PC-9 (cell line): ENCODE results near the gene SLC4A2. TPM values are rescaled to one million over a fixed set of nuclear protein-coding genes. Genes with fewer than 3 reads are reported as not detected.

ENCODE experiments used
- BruUV-seq: library from RNA; stranded (reverse); fragments of 400-500 nt; replicated peaks from 2 replicates; lab custom pipeline; 2021; lab: Mats Ljungman, UMichigan
- CTCF ChIA-PET: fragments of 300-600 bp; sonication (Branson Sonifier 250); formaldehyde crosslinking; loops from one replicate; lab custom pipeline; 2022; ENCODE audit warnings: antibody characterized with exemption; lab: Charles Lee
- POLR2A ChIA-PET: fragments of 300-600 bp; sonication (Branson Sonifier 250); formaldehyde crosslinking; loops from one replicate; lab custom pipeline; 2022; ENCODE audit warnings: antibody characterized with exemption; ENCODE audit not compliant: unreplicated experiment; lab: Charles Lee
- DNase-seq, 2 experiments: peaks; one replicate each; pipeline versions ENCODE4 v3.0.0 to v3.0.0-alpha.2; 2015 to 2022; ENCODE audit warnings: mixed read lengths in 1 of 2
- H2AFZ ChIP-seq: fragments of 200-600 bp; sonication (generic); 2 replicates; pipeline ENCODE4 v1.8.1; 2017; ENCODE audit warnings: antibody characterized with exemption
- H3F3A ChIP-seq: fragments of 200-600 bp; sonication (generic); 2 replicates; pipeline ENCODE4 v1.8.1; 2017; ENCODE audit warnings: antibody characterized with exemption, mild to moderate bottlenecking, low read depth; ENCODE audit not compliant: insufficient read depth
- H3K27ac ChIP-seq: fragments of 200-600 bp; sonication (generic); 2 replicates; pipeline ENCODE4 v1.6.1; 2016; ENCODE audit warnings: mixed run types
- H3K27me3 ChIP-seq: fragments of 200-600 bp; sonication (generic); 2 replicates; pipeline ENCODE4 v1.6.1; 2016; ENCODE audit warnings: low read depth, mixed run types; ENCODE audit not compliant: insufficient read depth
- H3K36me3 ChIP-seq: fragments of 200-600 bp; sonication (generic); 2 replicates; pipeline ENCODE4 v1.6.1; 2016; ENCODE audit warnings: low read depth, mixed run types
- H3K4me1 ChIP-seq: fragments of 200-600 bp; sonication (generic); replicated peaks from 2 replicates; pipeline ENCODE4 v1.6.1; 2016; ENCODE audit warnings: mixed run types; ENCODE audit not compliant: insufficient read depth
- H3K4me2 ChIP-seq: fragments of 200-600 bp; sonication (generic); 2 replicates; pipeline ENCODE4 v1.6.1; 2017; ENCODE audit warnings: mixed run types
- H3K4me3 ChIP-seq: fragments of 200-600 bp; sonication (generic); 2 replicates; pipeline ENCODE4 v1.6.1; 2016; ENCODE audit warnings: mixed run types
- H3K79me2 ChIP-seq: fragments of 200-600 bp; sonication (generic); 2 replicates; pipeline ENCODE4 v1.6.1; 2017; ENCODE audit warnings: low read depth, mixed run types
- H3K9me2 ChIP-seq: fragments of 200-600 bp; sonication (generic); 2 replicates; pipeline ENCODE4 v1.8.1; 2017; ENCODE audit warnings: mild to moderate bottlenecking; ENCODE audit not compliant: insufficient read depth
- H3K9me3 ChIP-seq: fragments of 200-600 bp; sonication (generic); 2 replicates; pipeline ENCODE4 v1.8.1; 2016; ENCODE audit warnings: low read depth; ENCODE audit not compliant: insufficient read depth
- H4K20me1 ChIP-seq: fragments of 200-600 bp; sonication (generic); 2 replicates; pipeline ENCODE4 v1.8.1; 2017; ENCODE audit not compliant: insufficient read depth
- EZH2 ChIP-seq: fragments of 200-600 bp; sonication (generic); IDR thresholded peaks from 2 replicates; pipeline ENCODE4 v1.8.0; 2017; ENCODE audit warnings: antibody characterized with exemption, low read depth
- intact Hi-C: fragments of 100-400 bp; cut with micrococcal nuclease; formaldehyde crosslinking; loops from one replicate; pipeline ENCODE4 v1.10.0; 2022; ENCODE audit not compliant: unreplicated experiment
- total RNA-seq: library from RNA; stranded (reverse); gene quantifications from 2 replicates; pipeline ENCODE4 v1.2.3, GENCODE V29; 2021
- TF ChIP-seq, protein P1 (sequence below): fragments of 200-600 bp; sonication (generic); conservative IDR thresholded peaks from 2 replicates; pipeline ENCODE4 v1.6.1; 2017; ENCODE audit warnings: mixed run types, antibody characterized with exemption, mild to moderate bottlenecking, moderate library complexity

The SLC4A2 gene
- total RNA-seq, 1 experiment from 2014 or later: 245 TPM

DNA sequence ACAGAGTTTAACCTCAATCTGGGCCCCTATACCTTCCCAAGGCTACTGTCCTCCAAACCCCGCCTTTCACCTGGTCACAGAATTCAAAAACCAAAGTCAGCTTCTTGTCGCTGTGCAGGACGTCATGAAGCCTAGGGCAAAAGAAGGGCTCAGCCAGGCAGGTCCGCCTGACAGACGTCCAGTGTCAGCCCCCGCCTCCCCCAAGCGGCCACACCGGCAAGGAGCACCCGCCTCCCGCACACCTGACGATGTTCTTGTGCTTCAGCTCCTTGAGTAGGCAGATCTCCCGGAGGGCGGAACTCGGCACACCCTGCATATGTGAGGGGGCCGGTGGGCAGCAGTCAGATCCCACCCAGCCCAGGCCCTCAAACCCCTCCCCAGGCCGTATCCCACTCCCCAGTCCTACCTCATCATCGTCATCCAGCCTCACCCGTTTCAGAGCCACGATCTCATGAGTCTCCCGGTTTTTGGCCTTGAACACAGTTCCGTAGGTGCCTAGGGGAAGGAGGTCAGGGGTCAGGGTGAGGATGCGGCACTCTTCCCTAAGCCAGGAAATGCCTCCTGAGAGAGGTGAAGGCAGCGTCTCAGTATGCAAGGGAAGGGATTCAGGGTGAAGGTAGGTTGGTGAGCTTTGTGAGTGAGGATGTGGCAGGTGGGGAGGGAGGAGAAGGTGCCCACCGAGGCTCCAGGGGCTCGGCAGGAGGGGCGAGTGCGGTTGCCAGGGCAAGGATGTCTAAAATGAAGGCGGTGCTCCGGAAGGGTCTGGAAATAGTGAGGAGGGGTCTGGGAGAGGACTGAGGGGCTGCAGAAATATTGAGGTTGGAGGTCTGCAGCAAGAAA, 2.5 kb upstream of the SLC4A2 start:
- Histone ChIP-seq H3K9me2 (no peaks in the 10 kb centered on the region), H3K27ac (no peak overlapping the region), H3F3A (peaks cover 35% of the 10 kb centered on the region; the same call in 1 of the 2 replicates), H3K9me3 (no peaks in the 10 kb centered on the region), H3K36me3 (no peaks in the 10 kb centered on the region), H3K4me2 (peak overlapping the region; percentile 98), H3K4me1 (peaks cover 32% of the 10 kb centered on the region), H3K79me2 (peaks cover 25% of the 10 kb centered on the region), H3K4me3 (peak overlapping the region; percentile 82), H3K27me3 (no peaks in the 10 kb centered on the region), H4K20me1 (no peaks in the 10 kb centered on the region; the same call in 1 of the 2 replicates), H2AFZ (peak overlapping the region; percentile 88)
- CTCF ChIA-PET: no interaction called here
- no peak for TF ChIP-seq EZH2
- TF ChIP-seq, protein P1, sequence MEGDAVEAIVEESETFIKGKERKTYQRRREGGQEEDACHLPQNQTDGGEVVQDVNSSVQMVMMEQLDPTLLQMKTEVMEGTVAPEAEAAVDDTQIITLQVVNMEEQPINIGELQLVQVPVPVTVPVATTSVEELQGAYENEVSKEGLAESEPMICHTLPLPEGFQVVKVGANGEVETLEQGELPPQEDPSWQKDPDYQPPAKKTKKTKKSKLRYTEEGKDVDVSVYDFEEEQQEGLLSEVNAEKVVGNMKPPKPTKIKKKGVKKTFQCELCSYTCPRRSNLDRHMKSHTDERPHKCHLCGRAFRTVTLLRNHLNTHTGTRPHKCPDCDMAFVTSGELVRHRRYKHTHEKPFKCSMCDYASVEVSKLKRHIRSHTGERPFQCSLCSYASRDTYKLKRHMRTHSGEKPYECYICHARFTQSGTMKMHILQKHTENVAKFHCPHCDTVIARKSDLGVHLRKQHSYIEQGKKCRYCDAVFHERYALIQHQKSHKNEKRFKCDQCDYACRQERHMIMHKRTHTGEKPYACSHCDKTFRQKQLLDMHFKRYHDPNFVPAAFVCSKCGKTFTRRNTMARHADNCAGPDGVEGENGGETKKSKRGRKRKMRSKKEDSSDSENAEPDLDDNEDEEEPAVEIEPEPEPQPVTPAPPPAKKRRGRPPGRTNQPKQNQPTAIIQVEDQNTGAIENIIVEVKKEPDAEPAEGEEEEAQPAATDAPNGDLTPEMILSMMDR: no peak
- intact Hi-C loops: no loop called here
- BruUV-seq: no TSS peak
- no peak for DNase-seq
- POLR2A ChIA-PET: interaction anchor here (1.0 kb wide), 1 partner anchor 29 kb away, joined by 3 read pairs; the partner anchor contains the start of gene ABCB8

GRCh38 chr7:151057506-151057988, 1.8 kb upstream of the SLC4A2 start, which contains the start of gene CDK5:
Gene CDK5, minus strand, starts transcription at chr7:151057897. Its CDS starts 49 bp downstream, at chr7:151057848.
- intact Hi-C loops: no loop called here
- POLR2A ChIA-PET: interaction anchor here (1.0 kb wide), 1 partner anchor 29 kb away, joined by 3 read pairs; the partner anchor contains the start of gene ABCB8

More at GRCh38 chr7:151057506-151057988, 1.8 kb upstream of the SLC4A2 start, which contains the start of gene CDK5:
- no TSS peak for BruUV-seq
- Histone ChIP-seq H3K4me1 (peaks cover 38% of the 10 kb centered on the region), H2AFZ (peak within 1 kb of the TSS; percentile 88), H3F3A (peaks cover 41% of the 10 kb centered on the region; the same call in 1 of the 2 replicates), H3K27me3 (no peaks in the 10 kb centered on the region), H3K4me2 (peak within 1 kb of the TSS; percentile 98), H4K20me1 (no peaks in the 10 kb centered on the region; the same call in 1 of the 2 replicates), H3K9me3 (no peaks in the 10 kb centered on the region), H3K9me2 (no peaks in the 10 kb centered on the region), H3K79me2 (peaks cover 27% of the 10 kb centered on the region), H3K27ac (peak within 1 kb of the TSS; percentile 41), H3K4me3 (peak within 1 kb of the TSS; percentile 82), H3K36me3 (no peaks in the 10 kb centered on the region)
- TF ChIP-seq, protein P1: no peak
- no peak for TF ChIP-seq EZH2
- CTCF ChIA-PET: no interaction called here
- DNase-seq: no peak
